ENCODE data around the gene NOS1AP.

NOS1AP gene

DNA sequence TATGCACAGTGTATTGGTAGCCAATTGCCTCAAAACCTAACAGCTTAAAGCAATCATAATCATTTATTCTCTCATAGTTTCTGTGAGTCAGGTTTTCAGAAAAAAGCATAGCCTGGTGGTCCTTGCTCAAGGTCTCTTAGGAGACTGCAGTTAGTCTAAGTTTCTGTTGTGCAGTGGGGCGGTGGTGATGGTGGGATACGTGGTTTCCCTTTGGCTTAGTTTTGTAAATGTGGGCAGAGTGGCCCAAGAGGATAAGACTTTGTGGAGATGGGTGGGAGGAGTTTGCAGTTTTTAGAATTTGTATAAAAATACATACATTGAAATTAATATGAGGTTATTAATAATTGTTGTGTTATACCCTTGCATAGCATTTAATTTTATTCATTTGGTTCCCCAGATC, 68.6 kb downstream of the NOS1AP start:
- no peak for DNase-seq (ENCODE audit: low spot score)

DNA sequence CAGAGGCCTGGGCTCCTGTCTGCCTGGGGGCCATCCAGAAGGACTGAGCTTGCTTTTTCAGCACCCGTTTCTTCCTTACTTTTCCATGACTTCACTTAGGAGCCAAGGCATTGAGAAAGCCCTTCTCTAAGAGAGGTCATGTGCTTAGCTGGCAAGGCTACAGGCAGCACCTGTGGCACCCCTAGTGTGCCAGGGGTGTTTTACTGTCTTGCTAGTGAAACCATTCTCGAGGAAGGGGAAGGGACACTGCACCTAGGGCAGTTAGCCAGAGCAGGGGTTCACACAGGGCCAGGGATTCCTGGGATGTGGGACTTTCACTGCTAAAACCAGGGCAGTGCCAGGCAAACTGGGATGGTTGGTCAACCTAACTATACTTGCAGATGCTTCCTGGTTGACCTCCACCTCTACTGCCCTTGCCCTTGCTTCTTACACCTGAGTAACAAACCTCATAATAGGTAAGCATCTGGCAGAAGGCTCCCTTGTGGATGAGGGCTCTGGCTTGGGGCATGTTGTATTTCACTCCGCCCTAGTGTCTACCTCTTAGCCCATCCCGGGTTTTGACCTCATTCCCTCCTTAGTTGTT, 69.2 kb downstream of the NOS1AP start:
- DNase-seq (ENCODE audit: low spot score) = no peak

DNA sequence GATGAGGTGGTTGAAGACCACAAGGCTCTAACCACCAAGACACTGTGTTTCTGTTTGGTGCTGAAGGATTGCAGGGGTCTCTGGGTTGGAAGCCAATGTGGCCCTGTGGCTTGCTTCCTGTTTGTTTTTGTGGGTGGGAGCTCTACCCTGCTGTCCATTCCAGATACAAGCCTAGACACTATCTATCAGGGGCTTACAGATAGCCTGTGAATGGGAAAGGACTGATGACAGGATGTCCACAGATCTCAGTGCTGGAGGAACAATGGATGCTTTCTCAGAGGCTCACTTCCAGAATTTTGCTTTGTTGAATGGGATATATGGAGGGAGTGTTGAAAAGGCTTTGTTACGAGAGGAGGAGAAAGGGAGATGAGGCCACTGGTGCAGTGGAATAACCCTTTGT, 69.7 kb downstream of the NOS1AP start:
- no peak for DNase-seq (ENCODE audit: low spot score)

DNA sequence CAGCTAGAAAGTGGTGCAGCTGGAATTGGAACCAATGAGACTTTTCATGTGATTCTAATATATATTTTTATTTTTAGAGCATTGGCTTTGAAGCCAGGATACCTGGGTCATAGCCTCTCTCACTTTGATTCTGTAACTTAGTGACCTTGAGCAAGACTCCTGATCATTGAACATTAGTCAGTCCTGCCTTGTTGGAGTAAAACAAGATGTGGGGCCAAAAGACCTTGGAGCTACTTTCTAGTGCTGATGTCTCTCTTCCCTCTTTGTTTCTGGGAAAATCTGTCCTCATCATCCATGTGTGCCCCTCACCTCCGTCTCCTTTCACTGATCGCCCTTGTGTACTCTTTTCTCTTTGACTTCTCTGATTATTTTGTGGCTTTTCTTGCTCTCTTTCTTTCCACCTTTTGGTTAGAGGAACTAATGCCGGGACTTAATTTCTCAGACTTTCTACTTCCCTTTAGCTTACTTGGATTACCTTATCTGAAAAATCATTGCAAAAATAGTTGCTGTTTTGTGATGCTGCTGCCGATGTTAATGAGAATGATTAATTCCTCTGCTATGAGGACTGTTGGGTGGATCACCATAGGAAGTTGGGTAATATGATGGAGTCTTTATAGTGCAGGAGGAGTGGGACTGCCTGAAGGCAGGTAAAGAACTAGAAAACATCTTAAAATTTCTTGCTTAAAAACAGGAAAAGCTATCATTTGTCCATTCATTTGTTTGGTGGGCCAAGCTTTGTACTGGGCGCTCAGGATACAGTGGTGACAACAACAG, 72.0 kb downstream of the NOS1AP start:
- DNase-seq (ENCODE audit: low spot score) = no peak

DNA sequence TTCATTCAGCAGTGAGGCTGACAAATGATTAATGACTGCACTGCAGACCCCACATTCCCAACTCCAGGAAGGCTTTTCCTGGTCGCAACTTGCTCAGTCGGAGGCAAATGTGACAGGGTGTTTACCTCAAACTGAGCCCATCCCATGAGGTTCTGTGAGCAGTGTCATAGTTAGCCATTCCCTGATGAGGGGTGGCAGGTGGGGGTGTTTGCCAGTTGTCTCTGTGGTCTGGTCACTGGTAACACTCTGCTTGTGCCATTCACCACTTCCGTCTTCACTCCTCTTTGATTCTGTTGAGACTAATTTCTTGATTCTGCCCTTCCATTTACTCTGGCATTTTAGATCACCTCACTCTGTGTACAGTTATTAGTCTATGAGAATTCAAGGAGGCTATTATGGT, 73.5 kb downstream of the NOS1AP start:
- DNase-seq (ENCODE audit: low spot score) = no peak

DNA sequence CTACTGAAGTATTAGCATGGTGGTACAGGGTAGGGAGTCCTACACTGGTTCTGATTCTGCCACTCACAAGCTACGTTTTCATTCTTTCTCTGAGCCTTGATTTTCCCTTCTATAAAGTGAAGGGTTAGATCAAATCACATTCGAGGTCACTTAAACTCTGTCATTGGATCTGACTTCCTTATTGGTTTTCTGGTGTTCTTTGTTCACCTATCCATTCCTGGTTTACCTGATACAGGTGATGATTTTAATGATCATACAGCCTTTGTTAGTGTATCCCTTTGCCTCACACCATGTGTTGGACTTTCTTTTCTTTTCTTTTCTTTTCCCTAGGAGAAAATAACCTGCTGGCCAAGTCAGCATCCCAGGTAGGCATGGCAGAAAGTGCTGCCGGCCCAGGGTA, 74.8 kb downstream of the NOS1AP start:
- no peak for DNase-seq (ENCODE audit: low spot score)

DNA sequence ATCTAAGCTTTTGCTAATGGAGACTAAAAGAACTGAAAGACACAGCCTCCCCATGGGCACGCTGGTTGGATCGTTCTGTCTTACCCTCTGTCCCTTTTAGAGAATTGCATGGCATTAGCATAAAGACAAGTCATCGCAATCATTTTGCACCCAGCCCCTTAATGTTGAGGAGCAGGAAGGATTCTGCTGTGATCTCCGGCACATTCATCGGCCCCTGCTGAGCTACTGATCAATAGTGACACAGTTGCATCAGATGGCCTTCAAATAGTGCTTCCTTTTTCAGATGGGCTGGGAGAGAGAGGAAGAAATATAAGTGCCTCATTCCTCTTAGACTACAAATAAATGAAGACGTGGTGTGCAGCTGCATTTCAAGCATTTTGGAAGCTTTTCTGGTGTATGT, 75.4 kb downstream of the NOS1AP start:
- no peak for DNase-seq (ENCODE audit: low spot score)

DNA sequence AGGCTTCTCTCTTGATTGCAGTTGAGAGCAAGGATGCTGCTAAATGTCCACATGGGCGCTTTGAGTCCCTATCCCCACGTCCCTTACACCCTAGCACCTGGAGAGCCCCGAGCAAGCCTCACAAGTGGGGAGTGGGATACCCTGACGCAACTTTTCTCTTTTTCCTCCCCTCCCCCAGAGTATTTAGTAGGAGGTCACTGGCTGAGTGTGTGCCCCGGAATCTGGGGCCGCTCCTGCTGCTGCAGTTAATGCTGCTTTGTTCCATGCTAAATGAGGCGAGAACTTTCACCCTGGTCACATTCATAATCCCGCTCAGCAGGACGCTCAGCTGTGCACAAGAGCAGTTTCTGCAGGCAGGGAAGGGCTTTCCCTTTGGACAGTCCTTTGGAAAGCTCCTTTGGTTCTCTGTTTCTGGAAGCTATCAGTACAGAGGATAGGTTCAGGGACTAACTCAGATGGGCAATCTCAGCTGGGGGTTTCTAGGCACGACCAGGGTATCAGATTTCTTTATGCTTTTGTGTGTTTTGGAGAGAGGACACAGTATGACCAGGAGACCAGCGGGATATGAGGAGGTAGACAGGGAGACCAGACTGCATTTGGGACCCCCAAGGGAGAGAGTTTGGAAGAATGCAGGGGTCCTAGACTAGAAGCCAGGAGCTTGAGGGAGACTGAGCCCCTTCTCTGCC, 75.9 kb downstream of the NOS1AP start:
- no peak for DNase-seq (ENCODE audit: low spot score)

DNA sequence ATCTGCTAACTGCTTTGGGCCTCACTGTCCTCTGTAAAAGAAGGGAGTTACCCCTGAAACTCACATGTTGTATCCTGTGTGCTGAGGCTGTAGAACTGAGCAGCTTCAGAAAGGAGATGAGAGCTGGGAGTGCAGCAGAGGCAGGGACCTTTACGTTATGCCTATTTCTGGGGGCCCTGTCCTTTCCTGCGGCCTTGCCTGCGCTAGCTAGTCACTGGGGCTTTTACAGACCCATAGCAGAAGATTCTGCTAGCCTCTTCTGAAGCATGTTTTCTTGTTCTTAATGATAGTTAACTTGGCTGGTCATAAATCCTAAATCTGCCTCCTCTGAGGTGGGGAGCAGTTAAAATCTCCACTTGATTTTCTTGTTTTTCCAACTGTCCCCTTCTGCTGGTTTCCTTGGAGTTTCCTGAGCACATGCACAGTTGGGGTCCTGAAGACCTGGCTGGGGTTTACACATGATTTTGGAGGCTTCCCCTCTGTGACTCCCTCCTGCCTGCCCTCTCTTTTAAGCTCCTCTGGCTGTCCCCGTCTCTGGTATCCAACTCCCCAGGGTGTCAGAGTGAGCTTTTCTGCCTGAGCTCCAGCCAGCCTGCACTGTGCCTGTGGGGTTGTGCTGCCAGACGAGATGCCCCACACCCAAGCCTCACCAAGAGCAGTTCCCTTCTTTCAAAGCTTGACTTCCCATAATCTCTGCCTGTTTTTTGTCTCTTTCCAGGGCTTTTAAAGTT, 76.6 kb downstream of the NOS1AP start:
- no peak for DNase-seq (ENCODE audit: low spot score)

DNA sequence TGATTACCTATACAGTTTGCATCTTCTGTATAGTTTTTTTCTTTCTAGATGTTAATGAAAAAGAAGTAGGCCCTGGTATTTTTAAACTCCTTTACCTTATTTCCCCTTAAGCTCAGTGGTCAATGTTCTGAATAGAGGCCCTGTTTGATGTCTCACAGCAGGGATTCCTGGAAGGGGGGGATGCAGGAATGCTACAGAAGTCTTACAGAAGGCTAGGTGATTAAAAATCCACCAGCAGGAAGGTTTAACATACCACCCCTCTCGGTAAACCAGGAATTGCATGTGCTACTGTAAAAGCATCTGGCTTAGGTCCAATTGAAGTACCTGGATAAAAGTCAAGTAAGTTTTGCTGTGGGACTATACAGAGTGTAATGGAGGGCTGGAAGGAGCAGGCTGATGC, 78.3 kb downstream of the NOS1AP start:
- no peak for DNase-seq (ENCODE audit: low spot score)

DNA sequence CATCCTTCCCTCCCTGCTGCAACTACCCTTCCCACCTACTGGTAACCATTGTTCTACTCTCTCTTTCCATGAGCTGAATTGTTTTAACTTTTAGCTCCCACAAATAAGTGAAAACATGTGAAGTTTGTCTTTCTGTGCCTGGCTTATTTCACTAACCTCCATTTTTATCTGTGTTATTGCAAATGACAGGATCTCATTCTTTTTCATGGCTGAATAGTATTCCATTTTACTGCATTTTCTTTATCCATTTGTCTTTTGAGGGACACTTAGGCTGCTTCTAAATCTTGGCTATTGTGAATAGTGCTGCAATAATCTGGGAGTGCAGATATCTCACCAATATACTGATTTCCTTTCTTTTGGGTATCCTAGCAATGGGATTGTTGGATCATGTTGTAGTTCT, 80.6 kb downstream of the NOS1AP start:
- DNase-seq (ENCODE audit: low spot score) = no peak

DNA sequence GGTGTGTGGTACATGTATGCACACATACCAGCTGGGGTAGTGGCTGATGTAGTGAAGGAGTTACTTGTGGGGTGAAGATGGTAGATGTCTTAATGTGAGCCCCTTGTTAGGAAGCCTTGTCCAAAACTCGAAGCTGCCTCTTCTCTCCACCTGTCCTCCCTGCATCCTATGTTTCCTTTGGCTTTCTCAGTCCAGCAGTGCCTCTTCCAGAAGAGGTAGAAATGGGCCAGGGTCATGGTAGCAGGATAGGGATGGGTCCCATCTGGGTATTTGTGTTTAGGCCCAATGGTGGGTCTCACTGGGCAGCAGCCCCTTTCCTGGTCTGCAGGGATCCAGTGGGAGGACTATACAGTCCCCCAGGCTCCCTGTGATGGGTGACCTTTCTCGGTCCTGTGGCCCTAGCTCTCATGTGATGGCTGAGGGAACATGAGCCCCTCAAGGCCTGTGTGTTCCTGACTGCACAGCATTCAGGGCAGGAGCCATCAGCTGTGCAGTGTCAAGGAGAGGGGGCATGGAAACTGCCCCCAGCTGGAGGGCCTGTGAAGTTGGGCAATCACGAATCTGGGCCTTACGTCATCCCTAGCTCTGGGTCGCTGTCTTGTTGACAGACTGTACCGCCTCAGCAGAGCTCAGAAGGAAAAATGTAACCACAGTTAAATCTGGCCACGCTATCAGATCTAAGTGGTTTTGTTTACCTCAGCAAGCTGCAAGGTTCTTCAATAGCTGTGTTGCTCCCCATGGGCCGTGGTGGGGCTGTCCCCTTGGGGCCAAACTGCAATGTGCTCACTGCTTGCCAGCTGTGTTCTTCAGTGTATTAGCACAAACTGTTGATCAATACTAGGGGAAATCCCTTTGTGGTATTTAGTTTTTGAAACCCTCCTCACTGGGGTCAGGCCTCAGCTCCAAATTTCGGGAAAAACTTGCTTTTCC, 82.7 kb downstream of the NOS1AP start:
- no peak for DNase-seq (ENCODE audit: low spot score)

DNA sequence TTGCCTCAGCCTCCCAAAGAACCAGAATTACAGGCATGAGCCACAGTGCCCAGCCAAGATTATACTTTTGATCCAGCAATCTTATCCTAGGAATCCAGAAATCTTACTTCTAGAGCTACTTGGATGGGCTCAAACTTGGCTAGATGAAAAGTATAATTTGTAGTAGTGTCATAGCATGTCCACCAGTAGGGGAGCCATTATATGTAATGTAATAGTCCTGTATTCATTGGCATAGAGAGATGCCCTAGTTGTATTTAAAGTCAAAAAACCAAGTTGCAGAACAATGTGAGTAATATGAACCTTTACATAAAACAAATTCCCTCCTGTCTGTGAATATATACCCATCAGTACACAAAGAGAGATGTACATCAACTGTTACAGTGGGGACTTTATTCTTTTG, 83.9 kb downstream of the NOS1AP start:
- no peak for DNase-seq (ENCODE audit: low spot score)

DNA sequence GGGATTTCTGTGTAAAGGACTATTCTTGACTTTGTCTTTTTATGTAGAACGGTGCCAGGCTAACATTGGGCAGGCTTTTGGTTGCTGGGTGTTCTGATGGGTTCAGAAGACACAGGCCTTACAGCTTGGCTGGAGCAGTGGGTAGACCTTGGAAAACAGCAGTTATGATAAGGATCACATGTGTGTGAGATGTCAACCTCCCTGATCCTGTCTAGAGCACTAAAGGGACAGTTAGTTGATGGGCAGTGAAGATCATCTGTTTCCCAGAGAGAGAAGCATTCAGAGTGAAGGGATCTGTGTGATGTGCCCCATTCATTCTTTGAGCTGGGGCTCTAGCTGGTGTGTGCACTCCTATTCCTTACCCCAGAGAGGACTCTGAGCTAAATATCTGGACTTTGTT, 88.0 kb downstream of the NOS1AP start:
- DNase-seq (ENCODE audit: low spot score) = no peak

DNA sequence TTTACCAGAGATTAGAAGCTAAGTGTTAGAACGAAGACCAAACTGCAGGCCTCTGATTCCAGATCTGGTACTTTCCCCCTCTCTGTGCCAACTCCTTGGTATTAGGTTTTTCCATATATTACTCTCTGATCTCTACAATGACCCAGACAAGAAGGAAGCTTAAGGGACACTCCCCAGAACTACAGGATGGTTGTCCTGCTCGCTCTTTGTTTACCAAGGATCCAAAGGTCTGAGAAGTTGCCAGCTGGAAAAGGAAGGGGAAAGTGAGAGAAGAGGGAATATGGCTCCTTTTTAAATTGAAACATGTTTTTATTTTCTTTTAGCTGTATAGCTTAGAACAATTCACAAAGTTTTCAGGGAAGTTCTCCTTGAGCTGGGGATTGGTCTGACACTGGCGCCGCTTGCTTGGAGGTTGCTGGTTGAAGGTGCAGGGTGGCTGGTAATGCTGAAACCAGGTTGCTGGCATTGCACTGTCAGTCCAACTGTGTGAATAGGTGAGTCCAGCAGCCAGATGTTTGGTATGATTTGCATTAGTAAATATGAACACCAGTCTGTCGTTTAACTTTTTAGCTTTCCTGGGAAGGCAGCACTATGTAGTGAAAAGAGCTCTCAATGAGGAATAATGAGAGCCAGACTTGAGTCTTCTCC, 89.3 kb downstream of the NOS1AP start:
- no peak for DNase-seq (ENCODE audit: low spot score)

DNA sequence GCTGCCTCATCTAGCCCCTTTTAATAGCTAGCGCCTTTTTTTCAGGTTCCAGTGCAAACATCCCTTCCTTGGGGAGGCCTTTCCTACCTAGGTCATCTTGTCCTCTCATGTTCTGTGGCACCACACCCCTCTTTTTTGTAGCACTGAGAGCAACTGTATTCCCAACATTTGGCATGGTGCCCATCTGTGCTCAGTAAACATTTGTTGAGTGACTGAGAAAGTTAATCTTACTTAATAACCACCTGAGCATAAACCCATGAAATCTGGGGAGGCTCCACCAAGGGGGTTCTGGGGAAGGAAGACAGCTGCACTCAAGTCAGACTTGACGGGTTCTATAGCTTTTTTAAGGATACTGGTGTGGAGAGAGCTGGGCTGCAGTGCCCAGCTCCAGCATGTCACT, 90.0 kb downstream of the NOS1AP start:
- no peak for DNase-seq (ENCODE audit: low spot score)

DNA sequence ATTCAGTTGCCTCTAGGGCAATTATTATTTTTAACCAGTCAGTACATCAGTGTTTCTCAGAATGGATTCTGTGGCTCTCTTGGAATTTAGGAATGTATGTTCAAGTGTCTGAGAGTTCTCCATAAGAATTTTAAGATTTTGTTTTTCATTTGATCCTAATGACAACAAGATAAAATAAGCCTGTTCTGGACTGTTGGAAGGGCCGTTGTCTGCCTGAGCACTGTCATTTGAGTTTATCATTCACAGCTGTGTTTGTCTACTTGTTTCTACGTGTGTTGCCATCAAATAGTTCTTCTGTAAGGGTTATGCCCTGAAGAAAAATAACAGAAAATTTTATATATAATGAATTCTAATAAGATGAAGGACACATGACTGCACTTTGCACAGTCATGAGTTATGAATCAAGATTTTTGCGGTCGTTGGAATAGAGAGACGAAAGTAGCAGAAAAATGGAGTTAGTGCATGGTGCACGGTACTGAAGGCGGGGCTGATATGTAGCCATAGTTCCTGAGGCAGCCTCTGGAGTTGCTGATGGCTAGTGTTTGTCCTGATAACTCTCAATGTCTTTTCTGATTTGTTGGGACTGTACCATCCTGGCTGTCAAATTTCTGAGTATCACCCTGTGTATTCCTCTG, 92.5 kb downstream of the NOS1AP start:
- DNase-seq (ENCODE audit: low spot score) = no peak

DNA sequence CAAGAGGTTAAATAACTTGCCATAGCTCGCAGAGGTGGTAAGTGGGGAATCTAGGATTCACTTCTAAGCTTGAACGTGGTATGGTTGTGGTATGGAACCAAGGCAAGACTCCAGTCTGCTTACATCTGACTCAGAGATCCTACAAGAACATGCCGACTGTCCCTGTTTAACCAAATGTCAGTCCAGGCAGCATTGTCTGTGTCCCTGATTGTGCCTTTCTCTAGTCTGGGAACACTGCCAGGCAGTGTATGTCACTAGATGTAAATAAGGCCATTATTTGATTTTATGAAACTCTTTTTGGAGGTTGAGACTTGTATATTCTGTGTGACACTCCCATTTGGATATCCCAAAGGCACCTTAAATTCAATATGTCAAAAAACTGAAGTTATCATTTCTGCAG, 96.0 kb downstream of the NOS1AP start:
- DNase-seq (ENCODE audit: low spot score) = no peak

DNA sequence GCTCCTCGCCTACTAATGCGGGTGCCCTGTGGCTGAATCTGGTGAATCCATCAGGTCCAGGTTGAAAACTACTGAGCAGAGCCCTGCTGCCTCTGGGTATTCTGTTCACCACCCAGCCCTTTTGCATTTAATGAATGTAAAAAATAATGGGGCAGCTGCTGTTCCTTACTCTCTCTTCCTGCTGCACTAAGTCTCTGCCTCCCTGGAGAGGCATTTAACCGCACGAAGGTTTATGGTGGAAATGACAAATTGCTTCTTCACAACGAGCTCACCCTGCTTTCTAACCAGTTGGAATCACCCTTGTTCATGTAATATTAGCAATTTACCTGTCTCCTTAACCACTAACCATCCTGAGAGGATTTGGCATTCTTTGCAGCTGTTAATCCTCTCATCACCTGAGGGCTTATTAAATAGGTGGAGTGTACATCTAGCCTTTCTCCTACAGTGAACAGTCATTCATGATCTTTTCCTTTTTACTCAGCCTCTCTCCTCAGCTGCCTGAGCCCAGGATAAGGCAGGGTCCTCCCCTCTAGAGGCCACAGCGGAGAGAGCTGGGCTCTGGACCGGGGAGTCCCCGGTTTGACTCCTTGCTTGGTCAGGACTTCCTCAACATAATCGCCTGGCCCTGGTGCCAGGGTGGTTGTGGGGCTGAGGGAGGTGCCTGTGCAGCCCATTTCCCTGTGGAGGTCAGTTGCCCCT, 97.6 kb downstream of the NOS1AP start:
- DNase-seq (ENCODE audit: low spot score) = no peak

DNA sequence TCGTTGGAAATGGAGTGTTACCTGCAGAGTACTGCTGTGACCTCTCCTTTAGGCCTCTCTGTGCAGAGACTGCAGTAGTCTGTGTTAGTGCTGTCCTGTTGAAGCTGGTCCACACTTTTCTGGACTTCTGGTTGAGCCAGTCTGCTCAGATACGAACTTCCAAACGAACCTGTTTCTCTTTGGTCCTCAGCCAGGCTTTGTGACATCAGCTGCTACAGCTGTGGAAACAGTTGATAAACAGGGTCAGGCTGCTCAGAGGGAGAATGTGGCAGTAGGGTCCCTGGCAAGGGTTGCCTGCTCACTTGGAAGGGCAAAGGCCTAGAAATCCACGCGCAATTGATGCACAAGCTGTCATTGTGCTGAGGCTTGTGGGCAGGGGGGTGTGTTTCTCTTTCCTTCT, 98.8 kb downstream of the NOS1AP start:
- DNase-seq (ENCODE audit: low spot score) = no peak
